Cardiac muscle cell (in vitro differentiated cells and primary cell): ENCODE measurements around the gene PYGB. TPM values are rescaled to one million over a fixed set of nuclear protein-coding genes. Genes with fewer than 3 reads are reported as not detected.

ENCODE experiments used
- DNase-seq, 2 donors: peaks; one replicate each; pipeline versions ENCODE4 v3.0.0 to v3.0.0-alpha.2; 2010 to 2017; ENCODE audit warnings: low read depth in 1 of 2, low spot score in 1 of 2
- H3K27ac ChIP-seq: fragments of 200-600 bp; sonication (generic); 2 replicates; pipeline ENCODE4 v1.5.1; 2016
- H3K27me3 ChIP-seq: fragments of 200-600 bp; sonication (generic); 2 replicates; pipeline ENCODE4 v1.6.0; 2016; ENCODE audit warnings: control low read depth
- H3K36me3 ChIP-seq: fragments of 200-600 bp; sonication (generic); 2 replicates; pipeline ENCODE4 v1.5.1; 2016; ENCODE audit warnings: control low read depth
- H3K4me1 ChIP-seq: fragments of 200-600 bp; sonication (generic); 2 replicates; pipeline ENCODE4 v1.8.1; 2017; ENCODE audit warnings: low read depth, mild to moderate bottlenecking, mixed run types
- H3K4me3 ChIP-seq: fragments of 200-600 bp; sonication (generic); 2 replicates; pipeline ENCODE4 v1.5.1; 2016; ENCODE audit warnings: mild to moderate bottlenecking
- H3K9me3 ChIP-seq: fragments of 200-600 bp; sonication (generic); 2 replicates; pipeline ENCODE4 v1.5.1; 2017; ENCODE audit warnings: low read depth, mild to moderate bottlenecking, control low read depth
- polyA plus RNA-seq: library from polyadenylated mRNA; unstranded; fragments of >200 nt; fragmentation: Nextera tagmentation; extraction: Ambion mirVana; gene quantifications from 2 replicates; pipeline ENCODE4 v1.2.1, GENCODE V29; 2016
- total RNA-seq: library from RNA; depleted of rRNA; stranded (reverse); fragments of >200 nt; gene quantifications from 2 replicates; pipeline ENCODE4 v1.2.3, GENCODE V29; 2016
- TF ChIP-seq, protein P1 (sequence below): IDR thresholded peaks from 2 replicates; pipeline ENCODE4 v1.5.1; 2012; ENCODE audit warnings: low read depth, mild to moderate bottlenecking, low read length

The PYGB gene
- total and polyA plus RNA-seq, 2 experiments from 2014 or later, result 192 to 243 TPM

DNA sequence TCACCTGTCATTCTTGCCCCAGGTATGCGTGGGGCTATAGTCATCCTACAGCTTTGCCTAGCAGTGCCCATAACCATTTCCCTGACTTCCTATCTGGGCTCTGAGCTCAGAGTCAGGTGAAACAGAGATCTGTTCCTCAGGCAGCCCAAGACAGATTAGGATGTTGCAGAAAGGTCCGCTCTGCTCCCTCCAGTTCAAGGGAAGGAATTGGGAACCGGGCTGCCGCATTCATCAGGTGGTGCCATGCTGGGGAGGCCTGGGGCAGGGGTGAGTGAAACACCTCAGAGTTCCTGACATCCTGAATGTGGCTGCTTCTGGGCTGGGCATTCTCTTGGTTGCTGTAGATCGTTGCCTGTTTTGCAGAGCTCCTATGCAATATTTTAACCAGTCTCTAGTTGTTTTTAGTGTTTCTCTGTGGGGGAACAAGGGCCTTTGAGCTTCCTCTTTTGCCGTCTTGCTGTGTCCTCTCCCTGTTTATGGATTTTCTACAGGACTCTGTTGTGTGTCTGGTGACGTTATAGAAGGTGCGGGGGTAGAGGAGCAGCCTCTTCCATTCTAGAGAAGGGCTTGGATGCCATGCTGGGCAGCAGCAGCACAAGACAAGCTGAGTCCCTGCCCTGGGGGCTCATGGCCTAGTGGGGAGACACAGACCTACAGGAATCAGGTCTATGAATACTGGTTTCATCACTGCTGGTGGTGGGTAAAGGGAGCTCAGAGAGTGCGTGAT is 43.2 kb upstream of the PYGB start:
- no peak for DNase-seq
- no peaks in the 10 kb centered on the region for H3K4me1 ChIP-seq
- TF ChIP-seq, protein P1, sequence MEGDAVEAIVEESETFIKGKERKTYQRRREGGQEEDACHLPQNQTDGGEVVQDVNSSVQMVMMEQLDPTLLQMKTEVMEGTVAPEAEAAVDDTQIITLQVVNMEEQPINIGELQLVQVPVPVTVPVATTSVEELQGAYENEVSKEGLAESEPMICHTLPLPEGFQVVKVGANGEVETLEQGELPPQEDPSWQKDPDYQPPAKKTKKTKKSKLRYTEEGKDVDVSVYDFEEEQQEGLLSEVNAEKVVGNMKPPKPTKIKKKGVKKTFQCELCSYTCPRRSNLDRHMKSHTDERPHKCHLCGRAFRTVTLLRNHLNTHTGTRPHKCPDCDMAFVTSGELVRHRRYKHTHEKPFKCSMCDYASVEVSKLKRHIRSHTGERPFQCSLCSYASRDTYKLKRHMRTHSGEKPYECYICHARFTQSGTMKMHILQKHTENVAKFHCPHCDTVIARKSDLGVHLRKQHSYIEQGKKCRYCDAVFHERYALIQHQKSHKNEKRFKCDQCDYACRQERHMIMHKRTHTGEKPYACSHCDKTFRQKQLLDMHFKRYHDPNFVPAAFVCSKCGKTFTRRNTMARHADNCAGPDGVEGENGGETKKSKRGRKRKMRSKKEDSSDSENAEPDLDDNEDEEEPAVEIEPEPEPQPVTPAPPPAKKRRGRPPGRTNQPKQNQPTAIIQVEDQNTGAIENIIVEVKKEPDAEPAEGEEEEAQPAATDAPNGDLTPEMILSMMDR, result no peak
- no peaks in the 10 kb centered on the region for H3K36me3 ChIP-seq
- H3K4me3 ChIP-seq, result no peak overlapping the region
- no peaks in the 10 kb centered on the region for H3K27me3 ChIP-seq
- H3K27ac ChIP-seq, result no peak overlapping the region
- no peaks in the 10 kb centered on the region for H3K9me3 ChIP-seq

DNA sequence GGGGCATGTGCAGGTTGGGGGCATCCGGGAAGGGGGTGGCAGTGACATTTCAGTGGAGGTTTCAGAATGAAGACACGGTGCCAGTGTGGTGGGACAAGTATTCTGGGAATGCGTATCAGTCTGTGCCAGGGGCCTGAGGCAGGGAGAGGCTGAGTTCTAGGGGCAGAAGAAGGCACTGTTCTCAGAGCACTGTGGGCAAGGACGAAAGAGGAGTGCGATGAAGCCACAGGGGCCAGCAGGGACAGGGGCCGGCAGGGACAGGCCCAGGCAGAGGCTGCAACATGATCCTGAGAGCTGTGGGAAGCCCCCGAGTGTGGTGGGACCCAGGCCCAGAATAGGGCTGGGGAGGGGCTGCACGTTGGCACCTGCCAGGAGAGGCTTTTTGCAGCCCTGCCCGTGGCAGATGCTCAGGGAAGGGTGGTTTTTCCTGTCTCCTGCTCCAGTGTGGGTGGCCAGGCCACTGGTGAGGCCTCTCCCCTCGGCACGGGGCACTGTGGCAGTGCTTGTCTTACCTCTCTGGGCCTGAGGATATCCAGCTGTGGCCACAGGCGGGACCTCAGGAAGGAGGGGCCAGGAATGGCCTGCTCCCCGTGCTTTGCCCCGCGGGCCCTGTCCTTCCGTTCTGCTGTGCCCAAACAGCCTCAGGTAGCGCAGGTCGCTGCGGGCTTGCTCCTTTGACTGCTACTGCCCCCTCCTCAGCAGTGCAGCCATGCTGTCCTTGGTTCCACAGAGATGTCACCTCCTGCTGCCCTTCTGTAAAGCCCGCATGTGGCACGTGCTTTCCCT is 42.4 kb upstream of the PYGB start:
- H3K9me3 ChIP-seq, result no peaks in the 10 kb centered on the region
- H3K4me3 ChIP-seq, result no peak overlapping the region
- no peaks in the 10 kb centered on the region for H3K4me1 ChIP-seq
- TF ChIP-seq, protein P1, result no peak
- no peak overlapping the region for H3K27ac ChIP-seq
- no peak for DNase-seq
- peaks cover 2% of the 10 kb centered on the region for H3K36me3 ChIP-seq
- H3K27me3 ChIP-seq, result no peaks in the 10 kb centered on the region

- H3K27me3 ChIP-seq, result no peaks in the 10 kb centered on the region
- H3K4me3 ChIP-seq, result no peak overlapping the region
- H3K36me3 ChIP-seq, result peaks cover 2% of the 10 kb centered on the region
- H3K4me1 ChIP-seq, result no peaks in the 10 kb centered on the region
- no peaks in the 10 kb centered on the region for H3K9me3 ChIP-seq
- DNase-seq, result no peak
- TF ChIP-seq, protein P1, result no peak
- H3K27ac ChIP-seq, result no peak overlapping the region
These were observed 41.9 kb upstream of the PYGB start for GRCh38 chr20:25206063-25206403.

GRCh38 chr20:25206548-25206947 is 41.3 kb upstream of the PYGB start:
- Histone ChIP-seq H3K27me3 (no peaks in the 10 kb centered on the region), H3K27ac (no peak overlapping the region), H3K4me1 (no peaks in the 10 kb centered on the region), H3K9me3 (no peaks in the 10 kb centered on the region), H3K36me3 (peaks cover 3% of the 10 kb centered on the region), H3K4me3 (no peak overlapping the region)
- TF ChIP-seq, protein P1, result no peak
- no peak for DNase-seq

GRCh38 chr20:25207149-25207959 is 40.5 kb upstream of the PYGB start:
- Histone ChIP-seq H3K27me3 (no peaks in the 10 kb centered on the region), H3K4me1 (no peaks in the 10 kb centered on the region), H3K4me3 (no peak overlapping the region), H3K36me3 (peaks cover 8% of the 10 kb centered on the region), H3K9me3 (no peaks in the 10 kb centered on the region), H3K27ac (no peak overlapping the region)
- no peak for DNase-seq
- TF ChIP-seq, protein P1, result no peak
